ENCODE data around the gene TTC7B.

TTC7B gene

GRCh38 chr14:90654831-90655276 is 161.4 kb downstream of the TTC7B start:
- TF ChIP-seq TAF1 (IDR thresholded peaks at IDR 0.05; ENCODE audit: borderline replicate concordance, insufficient read depth, low read length) = no peak
- TF ChIP-seq POLR2AphosphoS5 (IDR thresholded peaks at IDR 0.05; ENCODE audit: low read depth, low read length) = no peak
- no peak for TF ChIP-seq FOXP2 (optimal IDR thresholded peaks at IDR 0.05; ENCODE audit: borderline replicate concordance, extremely low read depth, extremely low read length, insufficient read depth)
- no peak for TF ChIP-seq REST (IDR thresholded peaks at IDR 0.05; ENCODE audit: insufficient read depth in 1 of 2, low read depth in 2 of 2, low read length in 2 of 2)

GRCh38 chr14:90652626-90653025 is 163.6 kb downstream of the TTC7B start:
- TF ChIP-seq REST (IDR thresholded peaks at IDR 0.05; ENCODE audit: insufficient read depth in 1 of 2, low read depth in 2 of 2, low read length in 2 of 2) (no peak), SIN3A (IDR thresholded peaks at IDR 0.05; ENCODE audit: borderline replicate concordance, insufficient read depth, low read length) (no peak), POLR2AphosphoS5 (IDR thresholded peaks at IDR 0.05; ENCODE audit: low read depth, low read length) (no peak), TAF1 (IDR thresholded peaks at IDR 0.05; ENCODE audit: borderline replicate concordance, insufficient read depth, low read length) (no peak), FOXP2 (optimal IDR thresholded peaks at IDR 0.05; ENCODE audit: borderline replicate concordance, extremely low read depth, extremely low read length, insufficient read depth) (no peak)

GRCh38 chr14:90651976-90652560 is 164.2 kb downstream of the TTC7B start:
- TF ChIP-seq TAF1 (IDR thresholded peaks at IDR 0.05; ENCODE audit: borderline replicate concordance, insufficient read depth, low read length) (no peak), FOXP2 (optimal IDR thresholded peaks at IDR 0.05; ENCODE audit: borderline replicate concordance, extremely low read depth, extremely low read length, insufficient read depth) (no peak), SIN3A (IDR thresholded peaks at IDR 0.05; ENCODE audit: borderline replicate concordance, insufficient read depth, low read length) (no peak), REST (IDR thresholded peaks at IDR 0.05; ENCODE audit: insufficient read depth in 1 of 2, low read depth in 2 of 2, low read length in 2 of 2) (no peak), POLR2AphosphoS5 (IDR thresholded peaks at IDR 0.05; ENCODE audit: low read depth, low read length) (no peak)

GRCh38 chr14:90651271-90651804 is 164.9 kb downstream of the TTC7B start:
- no peak for TF ChIP-seq FOXP2 (optimal IDR thresholded peaks at IDR 0.05; ENCODE audit: borderline replicate concordance, extremely low read depth, extremely low read length, insufficient read depth)
- TF ChIP-seq REST (IDR thresholded peaks at IDR 0.05; ENCODE audit: insufficient read depth in 1 of 2, low read depth in 2 of 2, low read length in 2 of 2) = no peak
- no peak for TF ChIP-seq POLR2AphosphoS5 (IDR thresholded peaks at IDR 0.05; ENCODE audit: low read depth, low read length)
- TF ChIP-seq SIN3A (IDR thresholded peaks at IDR 0.05; ENCODE audit: borderline replicate concordance, insufficient read depth, low read length) = no peak
- TF ChIP-seq TAF1 (IDR thresholded peaks at IDR 0.05; ENCODE audit: borderline replicate concordance, insufficient read depth, low read length) = no peak
